ENCODE measurements around the gene INTS11. TPM values are rescaled to one million over a fixed set of nuclear protein-coding genes. Genes with fewer than 3 reads are reported as not detected.

Gene INTS11
- total and polyA plus RNA-seq, 2 of the 8 experiments (the other 6 are each of a cell fraction or from before 2014, with no cell fraction given) = 113 to 243 TPM

DNA sequence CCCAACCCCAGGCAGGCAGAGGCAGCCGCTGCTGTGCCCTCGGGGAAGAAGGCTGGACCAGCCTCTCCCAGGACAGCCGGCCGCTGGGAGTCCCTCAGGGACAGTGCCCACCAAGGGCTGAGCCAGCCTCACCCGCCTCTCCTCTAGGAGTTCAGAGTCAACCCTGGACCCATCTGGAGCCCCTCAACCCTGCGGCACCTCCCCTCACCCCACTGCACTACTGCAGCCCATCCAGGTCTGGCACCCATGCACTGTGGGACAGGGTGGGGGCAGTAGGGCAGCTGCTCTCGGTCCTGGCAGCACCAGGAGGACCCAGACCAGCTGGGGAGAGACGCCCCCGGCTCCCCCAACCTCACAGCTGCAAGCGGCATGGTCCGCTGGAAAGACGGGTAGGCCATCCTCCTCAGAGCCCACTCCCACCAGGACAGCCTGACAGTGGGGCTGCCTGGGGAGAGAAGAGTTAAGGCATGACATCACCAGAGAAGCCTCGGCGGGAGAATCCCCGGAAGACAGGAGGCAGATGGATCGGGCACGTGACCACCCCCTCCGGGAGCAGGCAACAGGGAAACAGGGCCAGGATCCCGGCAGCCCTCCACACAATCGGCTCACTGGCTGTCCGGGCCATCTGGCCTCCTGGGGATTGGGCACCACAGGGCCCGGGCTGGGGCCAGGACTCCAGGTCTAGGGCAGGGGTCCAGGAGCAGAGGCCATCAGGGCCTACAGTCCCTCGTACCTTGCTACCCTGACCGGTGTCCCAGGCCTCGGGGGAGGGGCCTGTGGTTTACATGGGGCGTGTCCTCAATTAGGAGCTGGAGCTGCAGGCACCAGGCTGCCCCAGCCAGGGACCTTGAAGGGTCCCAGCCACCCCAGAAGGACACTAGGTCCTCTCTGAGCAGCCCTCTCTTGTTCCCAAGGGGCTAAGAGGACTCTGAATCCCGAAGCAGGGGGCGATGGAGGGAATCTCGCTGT is 19.8 kb downstream of the INTS11 start:
- Histone ChIP-seq H3K4me1 (replicated peaks in 1 of 4; ENCODE audit: control insufficient read depth in 3 of 4, insufficient read depth in 4 of 4, low read length in 3 of 4) (peaks cover 0 to 34% (median 28%) of the 10 kb centered on the region in 4 experiments; a peak in 6 of 7 replicates), H4K91ac (replicated peaks; ENCODE audit: insufficient read length, low read length) (peak overlapping the region; percentile 81), H3K79me1 (ENCODE audit: low read depth, low read length) (peaks cover 4% of the 10 kb centered on the region; the same call in 1 of the 2 replicates), H4K8ac (ENCODE audit: extremely low read depth, insufficient read depth, low read length) (peak overlapping the region; percentile 96), H3K4me3 (ENCODE audit: extremely low read depth in 1 of 4, insufficient read depth in 2 of 4, low read depth in 3 of 4, low read length in 4 of 4) (peak overlapping the region in 2 of 4 experiments; percentile 14 to 38; a peak in 2 of 8 replicates), H3K36me3 (ENCODE audit: control insufficient read depth in 2 of 4, insufficient read depth in 4 of 4, low read length in 3 of 4) (no peaks in the 10 kb centered on the region), H3K23ac (ENCODE audit: insufficient read length) (no peak overlapping the region), H2BK120ac (replicated peaks; ENCODE audit: low read depth, low read length) (peak overlapping the region; percentile 94), H3K9ac (replicated peaks in 1 of 4; ENCODE audit: extremely low read depth in 1 of 4, low read depth in 3 of 4, low read length in 3 of 4) (peak overlapping the region in 2 of 4 experiments; percentile 25 to 26; a peak in 2 of 7 replicates), H3K79me2 (ENCODE audit: control insufficient read depth in 1 of 2, insufficient read depth in 2 of 2, low read length in 2 of 2) (peaks cover 0 to 6% of the 10 kb centered on the region in 2 experiments; a peak in 1 of 4 replicates), H3K27me3 (replicated peaks in 1 of 4; ENCODE audit: control insufficient read depth in 3 of 4, extremely low read depth in 1 of 4, insufficient read depth in 3 of 4, low read length in 3 of 4) (peaks cover 0 to 4% (median 1%) of the 10 kb centered on the region in 4 experiments; a peak in 1 of 7 replicates), H2AFZ (ENCODE audit: low read length) (no peak overlapping the region), H3K9me3 (ENCODE audit: insufficient read depth in 2 of 2, low read depth in 1 of 2, low read length in 1 of 2) (no peaks in the 10 kb centered on the region), H2BK20ac (ENCODE audit: low read length) (0 out of 2 replicates have a peak overlapping the region, but pooled peaks have one; percentile 72), H3K4ac (replicated peaks; ENCODE audit: insufficient read length, low read depth, low read length) (no peak overlapping the region), H3K4me2 (ENCODE audit: insufficient read depth in 1 of 2, low read depth in 2 of 2, low read length in 2 of 2) (peak overlapping the region; percentile 59 to 60), H3K14ac (ENCODE audit: insufficient read length) (no peak overlapping the region), H4K5ac (ENCODE audit: insufficient read length, low read depth, low read length) (peak overlapping the region; percentile 66), H3K23me2 (ENCODE audit: low read depth, low read length) (peaks cover 21% of the 10 kb centered on the region; the same call in 1 of the 2 replicates), H2AK5ac (ENCODE audit: low read depth, low read length) (peak overlapping the region; percentile 53; the same call in 1 of the 2 replicates), H4K20me1 (replicated peaks in 1 of 2; ENCODE audit: control insufficient read depth in 1 of 2, insufficient read depth in 2 of 2, low read length in 2 of 2) (peaks cover 5 to 25% of the 10 kb centered on the region in 2 experiments), H2BK5ac (ENCODE audit: low read depth, low read length) (peak overlapping the region; percentile 78; the same call in 1 of the 2 replicates), H3K56ac (replicated peaks; ENCODE audit: insufficient read length, low read depth, low read length) (no peak overlapping the region), H2BK15ac (ENCODE audit: low read length) (peak overlapping the region; percentile 61; the same call in 1 of the 2 replicates), H3K18ac (ENCODE audit: extremely low read depth, low read length) (peak overlapping the region; percentile 78), H2BK12ac (ENCODE audit: low read depth, low read length) (no peak overlapping the region), H3K27ac (ENCODE audit: low read depth, low read length) (peak overlapping the region; percentile 38; the same call in 1 of the 2 replicates)
- peak in 1 of 2 experiments; percentile 83 for DNase-seq (ENCODE audit: low read depth in 1 of 2, low spot score in 2 of 2)
- no peak for FAIRE-seq
- WGBS, 2 experiments (ENCODE audit: extremely low coverage in 1 of 2, insufficient coverage in 1 of 2, insufficient read length in 1 of 2, insufficient replicate concordance in 2 of 2, low coverage in 1 of 2, low lambda C conversion rate in 2 of 2, missing lambda C conversion rate in 1 of 2) = 54% methylated on average over 23 of the region's 29 CpGs; no CpG with 5 or more reads in 1 of the 2 experiments
- ChIA-PET POLR2A (ENCODE audit: partially characterized antibody) (interaction anchor here (0.6 to 1.5 kb wide), 9 partner anchors 10 to 71 kb away, joined by 3 to 6 read pairs (median 3); partner anchors contain the start of gene AURKAIP1), CTCF (ENCODE audit: partially characterized antibody) (interaction anchor here (0.7 to 2.1 kb wide), 5 partner anchors 8 to 123 kb away, joined by 3 to 17 read pairs (median 3); no protein-coding TSS in a partner anchor)
- TF ChIP-seq FOSL1 (IDR thresholded peaks at IDR 0.05; ENCODE audit: insufficient read depth, low read depth, low read length) (no peak), TEAD4 (IDR thresholded peaks at IDR 0.05; ENCODE audit: low read depth, low read length) (no peak), JUND (IDR thresholded peaks at IDR 0.05; ENCODE audit: low read length) (peak; percentile 76; the same call in 1 of the 2 replicates), EGR1 (IDR thresholded peaks at IDR 0.05; ENCODE audit: borderline replicate concordance, low read depth, low read length) (no peak), SP4 (IDR thresholded peaks at IDR 0.05; ENCODE audit: low read length) (no peak)
- TF ChIP-seq, protein P1, sequence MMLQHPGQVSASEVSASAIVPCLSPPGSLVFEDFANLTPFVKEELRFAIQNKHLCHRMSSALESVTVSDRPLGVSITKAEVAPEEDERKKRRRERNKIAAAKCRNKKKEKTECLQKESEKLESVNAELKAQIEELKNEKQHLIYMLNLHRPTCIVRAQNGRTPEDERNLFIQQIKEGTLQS (IDR thresholded peaks at IDR 0.05; ENCODE audit: insufficient read depth, low read depth, low read length) = peak; percentile 71; the same call in 1 of the 2 replicates
- TF ChIP-seq, protein P2, sequence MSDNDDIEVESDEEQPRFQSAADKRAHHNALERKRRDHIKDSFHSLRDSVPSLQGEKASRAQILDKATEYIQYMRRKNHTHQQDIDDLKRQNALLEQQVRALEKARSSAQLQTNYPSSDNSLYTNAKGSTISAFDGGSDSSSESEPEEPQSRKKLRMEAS (IDR thresholded peaks at IDR 0.05) = peak; percentile 89
- TF ChIP-seq, protein P3, sequence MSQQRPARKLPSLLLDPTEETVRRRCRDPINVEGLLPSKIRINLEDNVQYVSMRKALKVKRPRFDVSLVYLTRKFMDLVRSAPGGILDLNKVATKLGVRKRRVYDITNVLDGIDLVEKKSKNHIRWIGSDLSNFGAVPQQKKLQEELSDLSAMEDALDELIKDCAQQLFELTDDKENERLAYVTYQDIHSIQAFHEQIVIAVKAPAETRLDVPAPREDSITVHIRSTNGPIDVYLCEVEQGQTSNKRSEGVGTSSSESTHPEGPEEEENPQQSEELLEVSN (IDR thresholded peaks at IDR 0.05) = peak; percentile 96

Data from H1 (cell line).